T-cell (primary cell): ENCODE data around the gene DUSP10. TPM values are rescaled to one million over a fixed set of nuclear protein-coding genes. Genes with fewer than 3 reads are reported as not detected.

Experiments used
- ATAC-seq, 4 experiments: fragments of 200-7000 bp in 3 of 4; fragments of 150-1000 bp in 1 of 4; cut with Tn5 transposase; replicated peaks in 1 of 4; 1 replicate in 3 of 4; 2 replicates in 1 of 4; pipeline ENCODE4 v1.10.0; 2021; ENCODE audit warnings: moderate library complexity in 3 of 4, mild to moderate bottlenecking in 2 of 4, moderate number of reproducible peaks in 1 of 4
- CTCF ChIA-PET, 2 donors: fragments of 300-600 bp; sonication (Branson Sonifier 250); formaldehyde crosslinking; loops; one replicate each; lab custom pipeline; 2022; ENCODE audit warnings: antibody characterized with exemption in 2 of 2; lab: Charles Lee
- POLR2A ChIA-PET, 2 donors: fragments of 300-600 bp; sonication (Branson Sonifier 250); formaldehyde crosslinking; loops; one replicate each; lab custom pipeline; 2022; ENCODE audit warnings: antibody characterized with exemption in 2 of 2; lab: Charles Lee
- DNase-seq, 35 experiments: peaks; one replicate each; pipeline versions ENCODE4 v3.0.0 to v3.0.0-alpha.2; 2013 to 2023
- H3K27ac ChIP-seq: one replicate; pipeline ENCODE4 v1.5.1; 2013; ENCODE audit warnings: low read length
- H3K27me3 ChIP-seq, 2 experiments: replicated peaks in 1 of 2; 1 replicate in 1 of 2; 2 replicates in 1 of 2; pipeline versions ENCODE4 v1.6.1 to v1.7.0; 2013; ENCODE audit warnings: low read length in 1 of 2, mixed read lengths in 1 of 2; ENCODE audit not compliant: control insufficient read depth in 2 of 2, insufficient read depth in 2 of 2; ENCODE audit errors: extremely low read depth in 1 of 2
- H3K36me3 ChIP-seq, 2 donors: 1 replicate in 1 of 2; 2 replicates in 1 of 2; pipeline versions ENCODE4 v1.6.1 to v1.7.0; 2013; ENCODE audit warnings: low read length in 1 of 2; ENCODE audit not compliant: control insufficient read depth in 2 of 2, insufficient read depth in 1 of 2; ENCODE audit errors: extremely low read depth in 1 of 2
- H3K4me1 ChIP-seq, 2 experiments: 1 replicate in 1 of 2; 2 replicates in 1 of 2; pipeline versions ENCODE4 v1.6.1 to v1.7.0; 2013; ENCODE audit warnings: low read length in 2 of 2, mixed read lengths in 1 of 2; ENCODE audit not compliant: insufficient read depth in 2 of 2, control insufficient read depth in 1 of 2; ENCODE audit errors: extremely low read depth in 1 of 2
- H3K4me3 ChIP-seq, 2 donors: 1 replicate in 1 of 2; 2 replicates in 1 of 2; pipeline versions ENCODE4 v1.5.1 to v1.7.0; 2013; ENCODE audit warnings: mild to moderate bottlenecking in 2 of 2, low read length in 1 of 2, moderate library complexity in 1 of 2; ENCODE audit not compliant: control insufficient read depth in 1 of 2; ENCODE audit errors: extremely low read depth in 1 of 2
- H3K9me3 ChIP-seq: 2 replicates; pipeline ENCODE4 v1.7.0; 2013
- H3K27ac Mint-ChIP-seq, 2 donors: one replicate each; pipeline ENCODE4 v1.8.0; 2020 to 2021; ENCODE audit warnings: mild to moderate bottlenecking in 2 of 2, mixed read lengths in 2 of 2
- H3K27me3 Mint-ChIP-seq, 2 donors: one replicate each; pipeline ENCODE4 v1.8.0; 2021 to 2022; ENCODE audit warnings: mixed read lengths in 2 of 2
- H3K36me3 Mint-ChIP-seq: one replicate; pipeline ENCODE4 v1.8.0; 2021; ENCODE audit warnings: mixed read lengths
- H3K4me1 Mint-ChIP-seq, 3 donors: one replicate each; pipeline ENCODE4 v1.8.0; 2020 to 2022; ENCODE audit warnings: mixed read lengths in 3 of 3, mild to moderate bottlenecking in 1 of 3
- H3K4me3 Mint-ChIP-seq, 3 donors: one replicate each; pipeline ENCODE4 v1.8.0; 2020 to 2022; ENCODE audit warnings: mild to moderate bottlenecking in 3 of 3, mixed read lengths in 3 of 3, moderate library complexity in 3 of 3
- H3K9me3 Mint-ChIP-seq, 3 donors: one replicate each; pipeline ENCODE4 v1.8.0; 2020 to 2022; ENCODE audit warnings: mixed read lengths in 3 of 3
- WGBS: methylation state at CpG from one replicate; pipeline ENCODE4 v1.1.5; 2013; ENCODE audit warnings: missing lambda C conversion rate; ENCODE audit not compliant: insufficient coverage; 5-methylcytosine and 5-hydroxymethylcytosine counted together
- total RNA-seq, 35 experiments: library from RNA in 6 of 35; stranded (reverse) in 6 of 35; fragments of 120-200 nt in 1 of 35; gene quantifications; one replicate each; pipeline versions ENCODE4 v1.2.1 to v1.2.4 and lab custom pipeline; 2013 to 2026

Gene DUSP10
- total RNA-seq, 5 donors from 2014 or later (not counting 1 experiment from before 2014, with no cell fraction given), result 5.2 to 64.2 (median 6.0) TPM

DNA sequence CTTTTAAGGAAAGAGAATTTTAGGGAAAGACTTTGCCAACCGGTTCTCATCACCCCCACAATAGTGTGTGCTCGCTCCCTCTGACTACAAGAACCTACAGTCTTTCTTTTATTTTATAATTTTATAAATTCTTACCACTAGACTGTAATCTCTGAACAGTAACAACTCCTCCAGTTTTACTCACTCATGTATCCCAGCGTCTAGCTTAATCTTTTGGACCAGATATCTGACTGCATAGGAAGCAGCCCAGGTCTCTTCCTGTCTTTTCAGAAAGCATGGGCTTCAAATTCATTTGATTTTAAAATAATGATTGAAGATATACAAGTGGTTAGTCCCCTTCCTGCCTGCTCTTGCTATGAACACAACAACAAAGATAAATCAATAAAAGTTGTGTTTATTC is 19.0 kb upstream of the DUSP10 start:
- ATAC-seq, result no peak
- no peak overlapping the region for H3K27ac ChIP-seq
- no peaks in the 10 kb centered on the region for H3K9me3 ChIP-seq
- H3K4me3 ChIP-seq, result no peak overlapping the region
- WGBS, result no CpG with 5 or more reads among the region's 3 CpGs
- CTCF ChIA-PET, result interaction anchor here (0.6 kb wide), 2 partner anchors 135 to 189 kb away, joined by 3 to 4 read pairs; no protein-coding TSS in a partner anchor
- Mint-ChIP-seq H3K9me3 (no peaks in the 10 kb centered on the region), H3K4me1 (peaks cover 0 to 10% (median 8%) of the 10 kb centered on the region in 3 donors), H3K4me3 (no peak overlapping the region), H3K27me3 (no peaks in the 10 kb centered on the region), H3K36me3 (no peaks in the 10 kb centered on the region), H3K27ac (no peak overlapping the region)
- no peaks in the 10 kb centered on the region for H3K4me1 ChIP-seq
- POLR2A ChIA-PET, result no interaction called here
- no peaks in the 10 kb centered on the region for H3K27me3 ChIP-seq
- no peaks in the 10 kb centered on the region for H3K36me3 ChIP-seq
- no peak for DNase-seq

GRCh38 chr1:221759436-221759835 is 17.5 kb upstream of the DUSP10 start:
- ATAC-seq (no peak), DNase-seq (no peak)
- Mint-ChIP-seq H3K4me3 (no peak overlapping the region), H3K27ac (no peak overlapping the region), H3K4me1 (peaks cover 5 to 17% (median 14%) of the 10 kb centered on the region in 3 donors), H3K9me3 (no peaks in the 10 kb centered on the region), H3K27me3 (no peaks in the 10 kb centered on the region), H3K36me3 (no peaks in the 10 kb centered on the region)
- no peaks in the 10 kb centered on the region for H3K9me3 ChIP-seq
- no peaks in the 10 kb centered on the region for H3K36me3 ChIP-seq
- ChIA-PET CTCF (no interaction called here), POLR2A (interaction anchor here in 1 of 2 donors (0.6 kb wide), 1 partner anchor 7 kb away, joined by 3 read pairs; no protein-coding TSS in a partner anchor)
- no peaks in the 10 kb centered on the region for H3K4me1 ChIP-seq
- no CpG with 5 or more reads among the region's 3 CpGs for WGBS
- no peak overlapping the region for H3K4me3 ChIP-seq
- no peaks in the 10 kb centered on the region for H3K27me3 ChIP-seq
- H3K27ac ChIP-seq, result no peak overlapping the region

- ChIA-PET CTCF (interaction anchor here in 1 of 2 donors (0.6 kb wide), 1 partner anchor 142 kb away, joined by 4 read pairs; no protein-coding TSS in a partner anchor), POLR2A (no interaction called here)
- Histone ChIP-seq H3K9me3 (no peaks in the 10 kb centered on the region), H3K27ac (no peak overlapping the region), H3K36me3 (no peaks in the 10 kb centered on the region), H3K4me3 (no peak overlapping the region), H3K4me1 (no peaks in the 10 kb centered on the region), H3K27me3 (no peaks in the 10 kb centered on the region)
- Mint-ChIP-seq H3K4me3 (no peak overlapping the region), H3K27me3 (no peaks in the 10 kb centered on the region), H3K4me1 (peaks cover 12 to 23% (median 22%) of the 10 kb centered on the region in 3 donors), H3K27ac (no peak overlapping the region), H3K36me3 (no peaks in the 10 kb centered on the region), H3K9me3 (no peaks in the 10 kb centered on the region)
- ATAC-seq (no peak), DNase-seq (no peak)
Observed at GRCh38 chr1:221758455-221758854, 16.6 kb upstream of the DUSP10 start.

DNA sequence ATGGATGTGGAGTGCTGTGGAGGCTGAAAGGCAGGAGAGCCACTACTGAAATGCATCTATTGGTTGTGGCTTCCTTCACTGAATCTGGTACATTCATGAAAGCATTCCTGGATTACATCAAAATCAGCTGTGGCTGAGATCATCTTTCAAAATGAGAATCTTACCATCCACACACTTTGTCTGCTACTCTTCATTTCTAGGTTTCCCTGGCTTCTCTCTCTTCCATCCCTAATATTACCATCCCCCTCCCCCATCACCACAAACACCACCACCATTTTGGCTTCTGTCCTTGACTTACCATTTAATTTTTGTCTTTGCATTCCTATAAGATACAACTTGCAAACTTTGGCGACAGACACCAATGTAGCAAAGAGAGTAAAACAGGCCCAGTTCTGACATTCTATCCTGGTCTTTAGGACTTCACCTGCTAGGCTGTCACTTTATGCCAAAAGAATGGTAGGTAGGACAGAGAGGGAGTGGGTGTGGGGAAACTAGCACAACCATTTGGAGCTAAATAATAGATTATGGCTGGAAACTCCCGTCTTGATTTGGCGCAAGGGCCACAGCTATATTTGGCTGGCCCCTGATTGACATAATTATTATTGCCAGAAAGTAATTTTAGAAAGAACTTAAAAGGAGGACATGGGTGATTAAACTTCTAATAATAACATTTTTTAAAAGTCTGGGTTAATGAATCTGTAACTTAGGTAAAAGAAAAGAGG is 15.1 kb upstream of the DUSP10 start:
- Histone ChIP-seq H3K27ac (no peak overlapping the region), H3K9me3 (no peaks in the 10 kb centered on the region), H3K27me3 (no peaks in the 10 kb centered on the region), H3K4me1 (no peaks in the 10 kb centered on the region), H3K4me3 (no peak overlapping the region), H3K36me3 (no peaks in the 10 kb centered on the region)
- CTCF ChIA-PET, result no interaction called here
- POLR2A ChIA-PET, result no interaction called here
- ATAC-seq (no peak), DNase-seq (no peak)
- H3K9me3 Mint-ChIP-seq, result no peaks in the 10 kb centered on the region
- no peak overlapping the region for H3K27ac Mint-ChIP-seq
- WGBS, result no CpG with 5 or more reads among the region's 3 CpGs
- no peaks in the 10 kb centered on the region for H3K36me3 Mint-ChIP-seq
- peaks cover 12 to 23% (median 22%) of the 10 kb centered on the region in 3 donors for H3K4me1 Mint-ChIP-seq
- H3K27me3 Mint-ChIP-seq, result no peaks in the 10 kb centered on the region
- no peak overlapping the region for H3K4me3 Mint-ChIP-seq

- Histone ChIP-seq H3K36me3 (no peaks in the 10 kb centered on the region), H3K4me3 (no peak overlapping the region), H3K9me3 (no peaks in the 10 kb centered on the region), H3K27me3 (no peaks in the 10 kb centered on the region), H3K27ac (no peak overlapping the region), H3K4me1 (no peaks in the 10 kb centered on the region)
- Mint-ChIP-seq H3K4me3 (peak overlapping the region in 2 of 3 donors; percentile 22 to 74), H3K9me3 (no peaks in the 10 kb centered on the region), H3K27ac (no peak overlapping the region), H3K27me3 (no peaks in the 10 kb centered on the region), H3K36me3 (no peaks in the 10 kb centered on the region), H3K4me1 (peaks cover 12 to 15% (median 13%) of the 10 kb centered on the region in 3 donors)
- CTCF ChIA-PET, result no interaction called here
- DNase-seq (no peak), ATAC-seq (no peak)
- POLR2A ChIA-PET, result no interaction called here
- WGBS, result no CpG with 5 or more reads among the region's 1 CpG
Observed at GRCh38 chr1:221753828-221754188, 11.9 kb upstream of the DUSP10 start.

DNA sequence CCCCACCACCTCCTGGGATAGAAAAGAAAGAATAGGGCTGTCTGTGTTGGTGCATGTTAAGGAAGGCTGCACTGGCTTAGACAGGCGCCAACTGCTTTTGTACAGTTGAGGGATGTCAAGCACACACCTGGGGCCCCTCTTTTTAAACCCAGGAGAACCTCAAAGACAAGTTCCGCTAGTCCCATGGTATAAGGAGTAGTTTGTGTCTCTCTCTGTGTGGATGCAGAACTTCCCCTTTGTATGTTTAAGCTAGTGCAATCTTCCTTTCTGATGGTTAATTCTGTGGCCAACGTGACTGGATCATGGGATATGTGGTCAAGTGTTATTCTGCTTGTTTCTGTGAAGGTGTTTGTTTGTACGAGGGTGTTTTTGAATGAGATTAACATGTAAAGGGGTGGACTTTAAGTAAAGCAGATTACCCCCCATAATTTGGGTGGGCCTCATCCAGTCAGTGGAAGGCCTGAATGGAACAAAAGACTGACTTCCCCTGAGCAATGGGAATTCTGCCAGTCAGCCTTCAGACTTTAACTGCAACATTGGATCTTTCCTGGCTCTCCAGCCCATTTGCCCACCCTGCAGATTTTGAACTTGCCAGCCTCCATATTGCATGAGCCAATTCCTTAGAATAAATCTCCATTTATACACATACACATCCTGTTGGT is 9.5 kb upstream of the DUSP10 start:
- DNase-seq (no peak), ATAC-seq (no peak)
- no peak overlapping the region for H3K27ac ChIP-seq
- Mint-ChIP-seq H3K27me3 (no peaks in the 10 kb centered on the region), H3K9me3 (no peaks in the 10 kb centered on the region), H3K4me3 (no peak overlapping the region), H3K27ac (no peak overlapping the region), H3K36me3 (no peaks in the 10 kb centered on the region), H3K4me1 (peaks cover 12 to 13% (median 13%) of the 10 kb centered on the region in 3 donors)
- no peaks in the 10 kb centered on the region for H3K9me3 ChIP-seq
- CTCF ChIA-PET, result interaction anchor here in 1 of 2 donors (0.7 kb wide), 1 partner anchor 662 kb away, joined by 3 read pairs; no protein-coding TSS in a partner anchor
- no peaks in the 10 kb centered on the region for H3K27me3 ChIP-seq
- H3K36me3 ChIP-seq, result no peaks in the 10 kb centered on the region
- no peak overlapping the region for H3K4me3 ChIP-seq
- POLR2A ChIA-PET, result interaction anchor here in 1 of 2 donors (0.6 kb wide), 1 partner anchor 60 kb away, joined by 4 read pairs; no protein-coding TSS in a partner anchor
- no peaks in the 10 kb centered on the region for H3K4me1 ChIP-seq
- WGBS, result 100% methylated on average over 1 of the region's 4 CpGs
